ENCODE results near the gene BUB1B.
"Not testable (repeated sequence)": the region's sequence is repeated elsewhere in the genome, so short reads cannot be mapped to it uniquely, and the experiment has no call there.

BUB1B gene

GRCh38 chr15:40154821-40155220 lies 6.0 kb upstream of the BUB1B start:
- not testable (repeated sequence) for H3K27ac Mint-ChIP-seq; H3K27me3 Mint-ChIP-seq; DNase-seq; H3K9me3 Mint-ChIP-seq; H3K36me3 Mint-ChIP-seq (ENCODE audit: low read depth); H3K4me1 Mint-ChIP-seq (ENCODE audit: low read depth); H3K4me3 Mint-ChIP-seq

- no peaks in the 10 kb centered on the region for H3K27me3 Mint-ChIP-seq
- H3K4me3 Mint-ChIP-seq = no peak overlapping the region
- H3K27ac Mint-ChIP-seq = no peak overlapping the region
- H3K4me1 Mint-ChIP-seq (ENCODE audit: low read depth) = no peaks in the 10 kb centered on the region
- no peak for DNase-seq
- no peaks in the 10 kb centered on the region for H3K9me3 Mint-ChIP-seq
- no peaks in the 10 kb centered on the region for H3K36me3 Mint-ChIP-seq (ENCODE audit: low read depth)
Observed at GRCh38 chr15:40155270-40155910, 5.5 kb upstream of the BUB1B start.

GRCh38 chr15:40157778-40158447 lies 3.0 kb upstream of the BUB1B start:
- Mint-ChIP-seq H3K36me3 (ENCODE audit: low read depth) (no peaks in the 10 kb centered on the region), H3K27ac (no peak overlapping the region), H3K4me3 (no peak overlapping the region), H3K27me3 (no peaks in the 10 kb centered on the region), H3K4me1 (ENCODE audit: low read depth) (no peaks in the 10 kb centered on the region), H3K9me3 (no peaks in the 10 kb centered on the region)
- no peak for DNase-seq

GRCh38 chr15:40160021-40160420 lies 848 bp upstream of the BUB1B start:
- peaks cover 11% of the 10 kb centered on the region for H3K4me1 Mint-ChIP-seq (ENCODE audit: low read depth)
- no peaks in the 10 kb centered on the region for H3K9me3 Mint-ChIP-seq
- no peak for DNase-seq
- no peak overlapping the region for H3K4me3 Mint-ChIP-seq
- peaks cover 13% of the 10 kb centered on the region for H3K36me3 Mint-ChIP-seq (ENCODE audit: low read depth)
- no peak overlapping the region for H3K27ac Mint-ChIP-seq
- no peaks in the 10 kb centered on the region for H3K27me3 Mint-ChIP-seq

- Mint-ChIP-seq H3K36me3 (ENCODE audit: low read depth) (peaks cover 32% of the 10 kb centered on the region), H3K27me3 (no peaks in the 10 kb centered on the region), H3K27ac (no peak overlapping the region), H3K4me3 (no peak overlapping the region), H3K9me3 (no peaks in the 10 kb centered on the region), H3K4me1 (ENCODE audit: low read depth) (peaks cover 12% of the 10 kb centered on the region)
- DNase-seq = no peak
Observed at GRCh38 chr15:40161693-40162391, 973 bp downstream of the BUB1B start.

GRCh38 chr15:40162552-40162951 lies 1.7 kb downstream of the BUB1B start:
- no peak overlapping the region for H3K4me3 Mint-ChIP-seq
- H3K36me3 Mint-ChIP-seq (ENCODE audit: low read depth) = peaks cover 37% of the 10 kb centered on the region
- no peaks in the 10 kb centered on the region for H3K9me3 Mint-ChIP-seq
- no peak for DNase-seq
- H3K27ac Mint-ChIP-seq = no peak overlapping the region
- no peaks in the 10 kb centered on the region for H3K27me3 Mint-ChIP-seq
- H3K4me1 Mint-ChIP-seq (ENCODE audit: low read depth) = peaks cover 13% of the 10 kb centered on the region

GRCh38 chr15:40163657-40164416 lies 3.0 kb downstream of the BUB1B start:
- Mint-ChIP-seq H3K4me3 (no peak overlapping the region), H3K4me1 (ENCODE audit: low read depth) (peaks cover 13% of the 10 kb centered on the region), H3K9me3 (no peaks in the 10 kb centered on the region), H3K27ac (peak overlapping the region; percentile 48), H3K36me3 (ENCODE audit: low read depth) (peaks cover 50% of the 10 kb centered on the region), H3K27me3 (no peaks in the 10 kb centered on the region)
- DNase-seq = no peak

GRCh38 chr15:40167374-40167773 lies 6.5 kb downstream of the BUB1B start:
- not testable (repeated sequence) for DNase-seq, H3K27ac Mint-ChIP-seq, H3K27me3 Mint-ChIP-seq, H3K9me3 Mint-ChIP-seq, H3K4me3 Mint-ChIP-seq
- Mint-ChIP-seq H3K36me3 (ENCODE audit: low read depth) (peaks cover 76% of the 10 kb centered on the region), H3K4me1 (ENCODE audit: low read depth) (peaks cover 13% of the 10 kb centered on the region)

- no peak for DNase-seq
- Mint-ChIP-seq H3K9me3 (no peaks in the 10 kb centered on the region), H3K27me3 (no peaks in the 10 kb centered on the region), H3K36me3 (ENCODE audit: low read depth) (peaks cover 66% of the 10 kb centered on the region), H3K27ac (no peak overlapping the region), H3K4me1 (ENCODE audit: low read depth) (peaks cover 5% of the 10 kb centered on the region), H3K4me3 (no peak overlapping the region)
Observed at GRCh38 chr15:40175160-40175559, 14.3 kb downstream of the BUB1B start.

GRCh38 chr15:40182358-40183029 lies 21.6 kb downstream of the BUB1B start:
- peaks cover 79% of the 10 kb centered on the region for H3K36me3 Mint-ChIP-seq (ENCODE audit: low read depth)
- peaks cover 25% of the 10 kb centered on the region for H3K4me1 Mint-ChIP-seq (ENCODE audit: low read depth)
- no peaks in the 10 kb centered on the region for H3K9me3 Mint-ChIP-seq
- DNase-seq = no peak
- H3K4me3 Mint-ChIP-seq = no peak overlapping the region
- no peaks in the 10 kb centered on the region for H3K27me3 Mint-ChIP-seq
- peak overlapping the region; percentile 57 for H3K27ac Mint-ChIP-seq

GRCh38 chr15:40183636-40184463 lies 23.0 kb downstream of the BUB1B start:
- Mint-ChIP-seq H3K27me3 (no peaks in the 10 kb centered on the region), H3K4me3 (no peak overlapping the region), H3K27ac (no peak overlapping the region), H3K9me3 (no peaks in the 10 kb centered on the region), H3K4me1 (ENCODE audit: low read depth) (peaks cover 21% of the 10 kb centered on the region), H3K36me3 (ENCODE audit: low read depth) (peaks cover 76% of the 10 kb centered on the region)
- no peak for DNase-seq

- Mint-ChIP-seq H3K27ac (no peak overlapping the region), H3K4me3 (no peak overlapping the region), H3K9me3 (no peaks in the 10 kb centered on the region), H3K36me3 (ENCODE audit: low read depth) (peaks cover 75% of the 10 kb centered on the region), H3K4me1 (ENCODE audit: low read depth) (peaks cover 1% of the 10 kb centered on the region), H3K27me3 (no peaks in the 10 kb centered on the region)
- no peak for DNase-seq
Observed at GRCh38 chr15:40190591-40190990, 29.7 kb downstream of the BUB1B start.

- Mint-ChIP-seq H3K9me3 (no peaks in the 10 kb centered on the region), H3K27ac (no peak overlapping the region), H3K36me3 (ENCODE audit: low read depth) (peaks cover 84% of the 10 kb centered on the region), H3K4me1 (ENCODE audit: low read depth) (peaks cover 17% of the 10 kb centered on the region), H3K27me3 (no peaks in the 10 kb centered on the region), H3K4me3 (no peak overlapping the region)
- DNase-seq = no peak
Observed at GRCh38 chr15:40192942-40193341, 32.1 kb downstream of the BUB1B start.

Measured in activated T-cell treated with anti-CD3 and anti-CD28 coated beads, Interleukin-2, amount 50 U/mL, for 24 hours (primary cell).